NCI-H1694 (cell line): ENCODE measurements around the gene CLEC4F.

Experiments used
- DNase-seq: peaks from one replicate; lab custom pipeline; 2025; lab: John Stamatoyannopoulos, UW

Gene CLEC4F

GRCh38 chr2:70820499-70820898 lies at the start of gene CLEC4F:
CLEC4F (minus strand) TSS chr2:70820599; CDS start chr2:70820523, 76 bp downstream.
- no peak for DNase-seq

GRCh38 chr2:70868970-70869369 lies 48.6 kb upstream of the CLEC4F start:
- DNase-seq: no peak

- DNase-seq: peak; percentile 75
These were observed 41.6 kb upstream of the CLEC4F start for GRCh38 chr2:70861777-70862625.

GRCh38 chr2:70855667-70856066 lies 35.3 kb upstream of the CLEC4F start:
- no peak for DNase-seq

- no peak for DNase-seq
These were observed 34.0 kb upstream of the CLEC4F start for GRCh38 chr2:70854411-70854810.

GRCh38 chr2:70852824-70853223 lies 32.4 kb upstream of the CLEC4F start:
- no peak for DNase-seq

- DNase-seq: no peak
These were observed 31.3 kb upstream of the CLEC4F start for GRCh38 chr2:70851704-70852103.

- DNase-seq: no peak
These were observed 30.5 kb upstream of the CLEC4F start for GRCh38 chr2:70850925-70851324.

GRCh38 chr2:70842401-70842800 lies 22.0 kb upstream of the CLEC4F start:
- no peak for DNase-seq

- DNase-seq: no peak
These were observed 17.9 kb upstream of the CLEC4F start for GRCh38 chr2:70837980-70838925.

- DNase-seq: no peak
These were observed 15.2 kb upstream of the CLEC4F start, which contains the start of gene CD207 for GRCh38 chr2:70835643-70836042. CD207 (minus strand) TSS chr2:70835816; CDS start chr2:70835776, 40 bp downstream.

GRCh38 chr2:70834881-70835280 lies 14.5 kb upstream of the CLEC4F start:
- DNase-seq: no peak

- no peak for DNase-seq
These were observed 13.7 kb upstream of the CLEC4F start for GRCh38 chr2:70834106-70834505.

GRCh38 chr2:70833246-70833645 lies 12.8 kb upstream of the CLEC4F start:
- no peak for DNase-seq

- no peak for DNase-seq
These were observed 12.0 kb upstream of the CLEC4F start for GRCh38 chr2:70832386-70832785.

- no peak for DNase-seq
These were observed 11.5 kb upstream of the CLEC4F start for GRCh38 chr2:70831861-70832260.

- no peak for DNase-seq
These were observed 10.0 kb upstream of the CLEC4F start for GRCh38 chr2:70830366-70830765.

GRCh38 chr2:70829916-70830315 lies 9.5 kb upstream of the CLEC4F start:
- no peak for DNase-seq

GRCh38 chr2:70828914-70829824 lies 8.8 kb upstream of the CLEC4F start:
- DNase-seq: no peak

- DNase-seq: no peak
These were observed 7.7 kb upstream of the CLEC4F start for GRCh38 chr2:70828115-70828514.

GRCh38 chr2:70827388-70827787 lies 7.0 kb upstream of the CLEC4F start:
- DNase-seq: no peak
